SJSA1 (cell line): ENCODE measurements around the gene PKD2L2. TPM values are rescaled to one million over a fixed set of nuclear protein-coding genes. Genes with fewer than 3 reads are reported as not detected.

ENCODE experiments used
- DNase-seq, 2 experiments: peaks; one replicate each; pipeline ENCODE4 v3.0.0-alpha.2; 2015 to 2020; ENCODE audit warnings: low spot score in 2 of 2, low read depth in 1 of 2
- H3K27ac ChIP-seq: fragments of 250-450 bp; sonication (Bioruptor Pico); 2 replicates; pipeline ENCODE4 v1.5.1; 2020; ENCODE audit warnings: mild to moderate bottlenecking, moderate library complexity
- H3K27me3 ChIP-seq: fragments of 250-450 bp; sonication (Bioruptor Pico); replicated peaks from 2 replicates; pipeline ENCODE4 v1.5.1; 2020; ENCODE audit warnings: mild to moderate bottlenecking, moderate library complexity
- H3K36me3 ChIP-seq: fragments of 250-450 bp; sonication (Bioruptor Pico); 2 replicates; pipeline ENCODE4 v1.5.1; 2020; ENCODE audit warnings: mild to moderate bottlenecking
- H3K4me1 ChIP-seq: fragments of 250-450 bp; sonication (Bioruptor Pico); replicated peaks from 2 replicates; pipeline ENCODE4 v1.6.1; 2021; ENCODE audit warnings: mild to moderate bottlenecking
- H3K4me3 ChIP-seq: fragments of 250-450 bp; sonication (Bioruptor Pico); 2 replicates; pipeline ENCODE4 v1.5.1; 2020; ENCODE audit warnings: mild to moderate bottlenecking
- H3K9me3 ChIP-seq: fragments of 250-450 bp; sonication (Bioruptor Pico); replicated peaks from 2 replicates; pipeline ENCODE4 v1.5.1; 2020; ENCODE audit warnings: mild to moderate bottlenecking
- total RNA-seq: library from RNA; depleted of rRNA; stranded (reverse); fragments of >200 nt; shearing (Covaris generic); gene quantifications from 2 replicates; pipeline ENCODE4 v1.2.3, GENCODE V29; 2014

The PKD2L2 gene
- total RNA-seq, 1 experiment from 2014 or later, result not detected

DNA sequence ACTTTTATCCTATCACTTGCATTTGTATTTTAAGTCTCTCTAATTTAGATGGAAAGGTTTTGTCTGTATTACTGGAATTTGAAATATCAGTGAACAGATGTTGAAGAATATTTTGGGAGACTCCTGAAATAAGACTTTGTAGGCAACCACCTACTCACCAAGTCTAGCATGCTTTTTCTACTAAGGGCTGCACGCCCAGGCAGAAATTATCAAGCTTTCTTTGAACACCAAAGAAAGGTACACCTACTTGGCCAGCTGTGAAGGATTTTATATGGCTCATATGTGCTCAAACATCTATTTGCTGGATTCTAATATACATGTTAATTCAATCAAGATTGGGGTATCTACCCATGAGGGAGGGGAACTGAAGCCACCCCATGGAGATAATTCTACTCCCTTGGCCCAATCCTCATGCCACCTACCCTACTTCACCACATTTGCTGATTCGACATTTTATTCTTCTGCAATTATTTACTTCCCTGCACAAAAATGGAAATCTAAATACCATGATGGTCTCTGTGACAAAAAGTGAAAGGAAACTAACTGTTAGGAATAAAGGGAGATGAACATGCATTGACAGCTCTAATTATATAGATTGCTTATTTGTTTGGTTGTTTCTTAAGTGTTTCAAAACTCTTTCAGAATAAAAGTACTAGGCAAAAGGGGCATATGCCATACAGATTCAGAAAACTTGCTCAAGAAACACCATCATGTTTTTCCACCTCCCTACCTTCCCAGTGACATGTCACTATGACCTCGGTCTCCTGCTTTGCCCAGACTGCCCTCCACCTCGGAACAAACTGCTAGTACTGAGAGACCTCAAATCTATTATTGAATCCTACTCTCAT, 22.5 kb upstream of the PKD2L2 start:
- Histone ChIP-seq H3K36me3 (no peaks in the 10 kb centered on the region), H3K4me3 (no peak overlapping the region), H3K4me1 (no peaks in the 10 kb centered on the region), H3K27me3 (peaks cover 20% of the 10 kb centered on the region; the same call in 1 of the 2 replicates), H3K27ac (no peak overlapping the region), H3K9me3 (no peaks in the 10 kb centered on the region)
- no peak for DNase-seq

DNA sequence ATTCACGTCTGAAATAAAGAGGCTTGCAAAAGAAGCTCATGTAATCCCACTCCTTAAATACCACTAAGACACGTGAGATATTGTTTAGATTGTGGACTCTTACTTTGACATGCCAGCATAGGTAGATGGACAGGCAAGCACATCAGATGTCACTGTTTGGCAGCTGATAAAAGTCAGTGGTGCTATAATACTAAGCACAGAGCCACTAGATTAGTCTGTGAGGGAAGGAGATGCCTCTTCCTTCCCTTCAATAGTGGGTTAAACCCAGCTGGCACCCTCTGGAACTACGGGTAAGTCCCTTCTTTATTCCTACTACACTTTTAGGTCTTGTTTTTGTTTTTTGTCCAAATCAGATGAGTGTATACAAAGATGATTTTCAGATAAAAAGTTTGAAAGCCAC, 21.6 kb upstream of the PKD2L2 start, which contains the start of gene MYOT:
MYOT (plus strand) TSS at position 197 of the 400 bp plus-strand sequence. CDS start 2,792 bp downstream, outside the sequence.
- H3K9me3 ChIP-seq, result no peaks in the 10 kb centered on the region
- no peak within 1 kb of the TSS for H3K4me3 ChIP-seq
- H3K27me3 ChIP-seq, result peaks cover 21% of the 10 kb centered on the region; the same call in 1 of the 2 replicates
- no peaks in the 10 kb centered on the region for H3K36me3 ChIP-seq
- no peak for DNase-seq
- H3K4me1 ChIP-seq, result no peaks in the 10 kb centered on the region
- no peak within 1 kb of the TSS for H3K27ac ChIP-seq

DNA sequence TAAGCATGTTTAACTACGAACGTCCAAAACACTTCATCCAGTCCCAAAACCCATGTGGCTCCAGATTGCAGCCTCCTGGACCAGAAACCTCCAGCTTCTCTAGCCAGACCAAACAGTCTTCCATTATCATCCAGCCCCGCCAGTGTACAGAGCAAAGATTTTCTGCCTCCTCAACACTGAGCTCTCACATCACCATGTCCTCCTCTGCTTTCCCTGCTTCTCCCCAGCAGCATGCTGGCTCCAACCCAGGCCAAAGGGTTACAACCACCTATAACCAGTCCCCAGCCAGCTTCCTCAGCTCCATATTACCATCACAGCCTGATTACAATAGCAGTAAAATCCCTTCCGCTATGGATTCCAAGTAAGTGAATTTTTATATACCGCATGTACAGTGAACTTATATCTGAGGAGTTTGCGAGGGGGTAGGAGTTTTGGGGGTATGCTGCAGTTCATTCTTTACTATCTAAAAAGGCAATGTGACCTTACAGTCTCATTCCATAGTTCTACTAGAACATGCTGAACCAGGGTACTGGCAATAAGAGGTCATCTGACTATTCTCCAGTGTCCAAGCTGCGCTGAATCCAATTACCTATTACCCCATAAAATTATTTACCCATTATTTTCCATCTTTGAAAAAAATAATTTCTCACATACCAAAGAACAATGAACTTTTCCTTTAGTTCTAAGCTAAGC, 18.5 kb upstream of the PKD2L2 start:
- DNase-seq, result no peak
- no peak overlapping the region for H3K27ac ChIP-seq
- H3K4me1 ChIP-seq, result no peaks in the 10 kb centered on the region
- no peak overlapping the region for H3K4me3 ChIP-seq
- peaks cover 30% of the 10 kb centered on the region; the same call in 1 of the 2 replicates for H3K27me3 ChIP-seq
- no peaks in the 10 kb centered on the region for H3K36me3 ChIP-seq
- no peaks in the 10 kb centered on the region for H3K9me3 ChIP-seq

DNA sequence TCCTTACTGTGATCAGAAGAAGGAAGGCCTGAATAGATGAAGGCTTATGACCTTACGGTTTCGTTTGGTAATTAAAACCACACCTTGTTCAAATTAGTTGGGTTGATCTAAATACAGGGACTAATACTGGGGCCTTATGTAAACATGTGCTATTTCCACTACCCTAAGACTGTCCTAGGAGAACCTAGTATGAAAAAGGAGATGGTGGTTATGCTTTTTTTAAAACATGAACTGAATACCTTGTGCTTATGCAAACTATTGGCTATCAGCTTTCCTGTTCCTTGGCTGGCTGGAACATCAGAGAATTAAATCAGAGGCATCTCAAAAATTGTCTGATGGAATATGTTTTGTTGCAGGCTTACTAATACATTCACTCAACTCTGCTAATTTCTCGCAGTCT, 17.7 kb upstream of the PKD2L2 start:
- no peak overlapping the region for H3K27ac ChIP-seq
- no peaks in the 10 kb centered on the region for H3K9me3 ChIP-seq
- H3K4me1 ChIP-seq, result no peaks in the 10 kb centered on the region
- H3K36me3 ChIP-seq, result no peaks in the 10 kb centered on the region
- DNase-seq, result no peak
- H3K27me3 ChIP-seq, result peaks cover 30% of the 10 kb centered on the region; the same call in 1 of the 2 replicates
- H3K4me3 ChIP-seq, result no peak overlapping the region

DNA sequence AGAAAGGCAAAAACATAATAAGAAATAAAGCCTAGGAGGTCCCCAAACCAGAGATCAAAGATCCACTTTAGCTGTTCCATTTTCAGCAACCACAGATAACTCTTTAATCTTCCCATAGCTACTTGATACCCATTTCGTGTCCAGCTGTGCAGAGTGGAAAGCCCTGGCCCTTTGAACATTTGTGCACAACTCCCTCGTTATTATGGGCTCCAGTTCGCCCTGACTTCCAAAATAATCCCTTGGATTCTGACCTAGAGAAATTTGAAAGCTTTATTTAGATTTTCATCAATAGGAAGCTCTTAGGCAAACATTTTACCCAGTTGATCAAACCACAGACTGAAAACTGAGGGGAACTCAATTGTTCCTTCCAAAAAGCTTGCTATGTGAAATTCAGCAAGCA, 16.8 kb upstream of the PKD2L2 start:
- Histone ChIP-seq H3K4me3 (no peak overlapping the region), H3K36me3 (no peaks in the 10 kb centered on the region), H3K4me1 (no peaks in the 10 kb centered on the region), H3K27me3 (peaks cover 27% of the 10 kb centered on the region; the same call in 1 of the 2 replicates), H3K9me3 (no peaks in the 10 kb centered on the region), H3K27ac (no peak overlapping the region)
- DNase-seq, result no peak

- H3K9me3 ChIP-seq, result no peaks in the 10 kb centered on the region
- 0 out of 2 replicates have a peak, but pooled peaks cover 10% of the 10 kb centered on the region for H3K27me3 ChIP-seq
- H3K36me3 ChIP-seq, result no peaks in the 10 kb centered on the region
- no peak overlapping the region for H3K27ac ChIP-seq
- no peak for DNase-seq
- H3K4me1 ChIP-seq, result no peaks in the 10 kb centered on the region
- no peak overlapping the region for H3K4me3 ChIP-seq
These were observed 13.2 kb upstream of the PKD2L2 start for GRCh38 chr5:137876101-137876500.

- no peak for DNase-seq
- Histone ChIP-seq H3K4me1 (no peaks in the 10 kb centered on the region), H3K27ac (no peak overlapping the region), H3K36me3 (no peaks in the 10 kb centered on the region), H3K9me3 (no peaks in the 10 kb centered on the region), H3K27me3 (peaks cover 8% of the 10 kb centered on the region), H3K4me3 (no peak overlapping the region)
These were observed 8.9 kb upstream of the PKD2L2 start for GRCh38 chr5:137880313-137880712.

DNA sequence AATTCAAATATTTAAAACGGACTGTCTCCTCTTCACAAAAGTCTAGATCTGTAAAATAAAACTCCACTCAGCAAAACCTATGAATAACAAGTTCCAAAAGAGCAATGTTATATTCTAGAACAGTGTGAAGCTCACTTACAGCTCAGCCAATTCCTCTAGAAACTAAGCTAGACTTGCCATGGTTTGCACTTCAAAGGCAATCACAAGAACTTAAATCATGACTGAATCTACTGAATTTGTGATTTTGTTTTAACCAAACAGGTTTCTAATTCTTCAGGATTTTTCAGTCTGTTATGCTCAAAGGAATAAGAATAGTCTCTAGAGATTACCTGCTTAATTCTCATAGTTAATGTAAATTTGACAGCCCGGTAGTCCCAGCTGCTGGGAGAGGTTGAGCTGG, 1.4 kb upstream of the PKD2L2 start:
- DNase-seq, result no peak
- Histone ChIP-seq H3K4me1 (no peaks in the 10 kb centered on the region), H3K27ac (no peak overlapping the region), H3K36me3 (no peaks in the 10 kb centered on the region), H3K27me3 (peaks cover 10% of the 10 kb centered on the region), H3K9me3 (no peaks in the 10 kb centered on the region), H3K4me3 (no peak overlapping the region)

DNA sequence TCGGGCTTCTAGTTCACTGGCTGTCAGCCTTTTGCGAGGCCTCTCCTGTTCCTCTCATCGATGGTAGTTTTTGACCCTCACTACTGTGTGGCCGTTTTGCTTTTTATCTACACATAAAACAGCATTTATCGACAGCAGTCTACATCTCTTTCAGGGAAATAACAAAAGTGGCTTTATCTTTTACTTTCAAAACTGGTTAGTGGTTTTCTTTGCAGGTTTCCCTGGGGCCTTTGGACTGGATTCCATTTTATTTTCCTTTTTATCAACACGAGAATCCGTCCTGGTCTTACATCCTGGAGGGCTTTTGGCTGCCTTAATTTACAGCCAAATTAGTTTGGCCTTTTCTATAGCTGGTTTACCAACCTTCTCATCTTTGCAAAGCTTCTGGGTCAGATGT, 793 bp upstream of the PKD2L2 start:
- H3K4me3 ChIP-seq, result no peak overlapping the region
- no peaks in the 10 kb centered on the region for H3K9me3 ChIP-seq

DNA sequence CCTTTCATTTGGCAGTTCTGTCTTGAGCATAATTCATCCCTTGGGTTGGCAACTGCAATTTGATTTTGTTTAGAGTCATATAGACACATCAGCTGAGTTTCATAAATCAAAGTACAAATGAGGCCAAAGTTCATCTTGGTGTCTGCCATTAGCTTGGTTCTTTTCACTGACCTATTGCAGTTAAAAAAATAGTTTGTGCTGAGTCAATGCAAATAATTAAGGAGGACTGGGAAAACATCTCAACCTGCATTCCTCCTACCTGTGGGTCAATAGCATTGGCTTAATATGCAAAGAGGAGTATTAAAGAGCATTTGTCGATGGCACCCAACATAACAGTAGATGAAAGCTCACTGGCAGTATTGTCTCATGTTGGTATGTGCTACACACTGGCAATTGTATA, 1.6 kb downstream of the PKD2L2 start:
- Histone ChIP-seq H3K27me3 (peaks cover 10% of the 10 kb centered on the region; the same call in 1 of the 2 replicates), H3K4me1 (no peaks in the 10 kb centered on the region), H3K9me3 (no peaks in the 10 kb centered on the region), H3K36me3 (no peaks in the 10 kb centered on the region), H3K4me3 (no peak overlapping the region), H3K27ac (no peak overlapping the region)
- DNase-seq, result no peak

More for the DNA sequence above, 793 bp upstream of the PKD2L2 start:
- H3K36me3 ChIP-seq, result no peaks in the 10 kb centered on the region
- peaks cover 13% of the 10 kb centered on the region for H3K27me3 ChIP-seq
- H3K27ac ChIP-seq, result no peak overlapping the region
- no peak for DNase-seq
- H3K4me1 ChIP-seq, result no peaks in the 10 kb centered on the region

GRCh38 chr5:137891849-137892248, 2.6 kb downstream of the PKD2L2 start:
- H3K4me1 ChIP-seq, result no peaks in the 10 kb centered on the region
- H3K4me3 ChIP-seq, result no peak overlapping the region
- no peaks in the 10 kb centered on the region for H3K9me3 ChIP-seq
- H3K36me3 ChIP-seq, result no peaks in the 10 kb centered on the region
- peaks cover 10% of the 10 kb centered on the region; the same call in 1 of the 2 replicates for H3K27me3 ChIP-seq
- no peak for DNase-seq
- H3K27ac ChIP-seq, result no peak overlapping the region

GRCh38 chr5:137894586-137894985, 5.3 kb downstream of the PKD2L2 start:
- DNase-seq, result no peak
- Histone ChIP-seq H3K9me3 (no peaks in the 10 kb centered on the region), H3K27ac (no peak overlapping the region), H3K27me3 (peaks cover 12% of the 10 kb centered on the region), H3K4me3 (no peak overlapping the region), H3K4me1 (no peaks in the 10 kb centered on the region), H3K36me3 (no peaks in the 10 kb centered on the region)

- H3K4me1 ChIP-seq, result no peaks in the 10 kb centered on the region
- H3K27ac ChIP-seq, result no peak overlapping the region
- no peak for DNase-seq
- H3K4me3 ChIP-seq, result no peak overlapping the region
- no peaks in the 10 kb centered on the region for H3K36me3 ChIP-seq
- H3K27me3 ChIP-seq, result peaks cover 13% of the 10 kb centered on the region
- no peaks in the 10 kb centered on the region for H3K9me3 ChIP-seq
These were observed 7.3 kb downstream of the PKD2L2 start for GRCh38 chr5:137896560-137896959.

DNA sequence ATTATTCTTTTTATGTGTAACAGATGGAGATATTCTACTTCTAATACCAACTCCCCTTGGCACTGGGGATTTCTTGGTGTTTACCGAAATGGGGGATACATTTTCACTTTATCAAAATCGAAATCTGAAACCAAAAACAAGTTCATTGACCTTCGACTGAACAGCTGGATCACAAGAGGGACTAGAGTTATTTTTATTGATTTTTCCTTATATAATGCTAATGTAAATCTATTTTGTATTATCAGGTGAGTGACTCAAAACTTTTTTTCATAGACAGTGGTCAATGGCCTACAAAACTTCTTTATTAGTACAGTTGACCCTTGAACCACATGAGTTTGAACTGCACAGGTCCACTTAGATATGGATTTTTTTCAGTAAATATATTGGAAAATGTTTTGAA, 10.2 kb downstream of the PKD2L2 start:
- Histone ChIP-seq H3K27ac (no peak overlapping the region), H3K27me3 (peaks cover 4% of the 10 kb centered on the region; the same call in 1 of the 2 replicates), H3K9me3 (no peaks in the 10 kb centered on the region), H3K4me3 (no peak overlapping the region), H3K36me3 (no peaks in the 10 kb centered on the region), H3K4me1 (no peaks in the 10 kb centered on the region)
- no peak for DNase-seq
